ENCODE results near the gene CACNA1G. TPM values are rescaled to one million over a fixed set of nuclear protein-coding genes. Genes with fewer than 3 reads are reported as not detected.

CACNA1G gene
- total RNA-seq, 4 donors from 2014 or later = 0.15 to 0.94 (median 0.16) TPM; not detected in 1

DNA sequence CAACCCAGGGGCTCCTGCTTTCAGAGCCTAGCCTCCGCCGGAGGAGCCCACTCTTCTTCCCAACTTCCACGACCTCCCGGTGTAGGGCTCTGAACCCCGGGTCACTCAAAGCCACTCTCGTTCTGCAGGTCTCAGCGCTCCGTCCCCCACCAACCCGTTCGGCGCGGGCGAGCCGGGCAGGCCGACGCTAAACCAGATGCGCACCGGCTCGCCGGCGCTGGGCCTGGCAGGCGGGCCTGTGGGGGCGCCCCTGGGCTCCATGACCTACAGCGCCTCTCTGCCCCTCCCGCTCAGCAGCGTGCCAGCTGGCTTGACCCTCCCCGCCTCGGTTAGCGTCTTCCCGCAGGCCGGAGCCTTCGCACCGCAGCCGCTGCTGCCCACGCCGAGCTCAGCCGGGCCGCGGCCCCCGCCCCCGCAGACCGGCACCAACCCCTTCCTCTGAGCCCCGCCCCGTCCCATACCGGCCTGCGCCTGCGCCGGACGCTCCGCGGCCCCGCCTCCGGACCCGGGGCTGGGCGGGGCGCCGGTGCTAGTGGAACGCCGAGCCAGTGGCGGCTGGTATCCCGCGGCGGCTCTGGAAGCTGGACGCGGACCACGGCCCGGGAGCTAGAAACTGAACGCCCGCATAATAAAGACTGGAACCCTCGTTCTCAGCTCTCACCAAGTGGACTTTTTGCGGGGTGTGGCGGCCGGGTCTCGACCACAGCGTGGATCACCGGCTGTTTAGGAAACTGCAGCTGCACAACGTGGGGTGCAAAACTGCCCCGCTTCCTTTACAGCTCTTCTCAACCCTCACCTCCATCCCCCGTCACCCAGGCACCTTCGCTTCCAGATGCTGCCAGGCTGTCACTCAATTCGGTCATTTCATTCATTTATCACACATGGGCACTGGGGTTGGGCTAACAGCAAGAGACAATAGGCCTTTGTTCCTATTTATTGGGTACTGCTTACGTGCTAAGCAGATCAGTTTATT is 18.5 kb upstream of the CACNA1G start:
- Histone ChIP-seq H3K4me3 (peak overlapping the region; percentile 64 to 68), H3K27me3 (no peaks in the 10 kb centered on the region), H3K36me3 (no peaks in the 10 kb centered on the region), H3K9me3 (no peaks in the 10 kb centered on the region), H3K4me1 (peaks cover 0 to 32% (median 12%) of the 10 kb centered on the region in 3 donors), H3K27ac (peak overlapping the region in 3 of 4 donors; percentile 70 to 84 (median 72))
- 0 to 4% methylated on average over 3 to 5 of the region's 82 CpGs for WGBS, 2 donors (ENCODE audit: low coverage in 1 of 2)
- TF ChIP-seq, protein P1, sequence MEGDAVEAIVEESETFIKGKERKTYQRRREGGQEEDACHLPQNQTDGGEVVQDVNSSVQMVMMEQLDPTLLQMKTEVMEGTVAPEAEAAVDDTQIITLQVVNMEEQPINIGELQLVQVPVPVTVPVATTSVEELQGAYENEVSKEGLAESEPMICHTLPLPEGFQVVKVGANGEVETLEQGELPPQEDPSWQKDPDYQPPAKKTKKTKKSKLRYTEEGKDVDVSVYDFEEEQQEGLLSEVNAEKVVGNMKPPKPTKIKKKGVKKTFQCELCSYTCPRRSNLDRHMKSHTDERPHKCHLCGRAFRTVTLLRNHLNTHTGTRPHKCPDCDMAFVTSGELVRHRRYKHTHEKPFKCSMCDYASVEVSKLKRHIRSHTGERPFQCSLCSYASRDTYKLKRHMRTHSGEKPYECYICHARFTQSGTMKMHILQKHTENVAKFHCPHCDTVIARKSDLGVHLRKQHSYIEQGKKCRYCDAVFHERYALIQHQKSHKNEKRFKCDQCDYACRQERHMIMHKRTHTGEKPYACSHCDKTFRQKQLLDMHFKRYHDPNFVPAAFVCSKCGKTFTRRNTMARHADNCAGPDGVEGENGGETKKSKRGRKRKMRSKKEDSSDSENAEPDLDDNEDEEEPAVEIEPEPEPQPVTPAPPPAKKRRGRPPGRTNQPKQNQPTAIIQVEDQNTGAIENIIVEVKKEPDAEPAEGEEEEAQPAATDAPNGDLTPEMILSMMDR (IDR thresholded peaks at IDR 0.05) = peak in 2 of 4 experiments; percentile 10 to 35
- TF ChIP-seq POLR2A (IDR thresholded peaks at IDR 0.05) (peak; percentile 49 to 56), POLR2AphosphoS5 (IDR thresholded peaks at IDR 0.05) (peak; percentile 64), EP300 (IDR thresholded peaks at IDR 0.05) (no peak)
- ATAC-seq = peak; percentile 92

DNA sequence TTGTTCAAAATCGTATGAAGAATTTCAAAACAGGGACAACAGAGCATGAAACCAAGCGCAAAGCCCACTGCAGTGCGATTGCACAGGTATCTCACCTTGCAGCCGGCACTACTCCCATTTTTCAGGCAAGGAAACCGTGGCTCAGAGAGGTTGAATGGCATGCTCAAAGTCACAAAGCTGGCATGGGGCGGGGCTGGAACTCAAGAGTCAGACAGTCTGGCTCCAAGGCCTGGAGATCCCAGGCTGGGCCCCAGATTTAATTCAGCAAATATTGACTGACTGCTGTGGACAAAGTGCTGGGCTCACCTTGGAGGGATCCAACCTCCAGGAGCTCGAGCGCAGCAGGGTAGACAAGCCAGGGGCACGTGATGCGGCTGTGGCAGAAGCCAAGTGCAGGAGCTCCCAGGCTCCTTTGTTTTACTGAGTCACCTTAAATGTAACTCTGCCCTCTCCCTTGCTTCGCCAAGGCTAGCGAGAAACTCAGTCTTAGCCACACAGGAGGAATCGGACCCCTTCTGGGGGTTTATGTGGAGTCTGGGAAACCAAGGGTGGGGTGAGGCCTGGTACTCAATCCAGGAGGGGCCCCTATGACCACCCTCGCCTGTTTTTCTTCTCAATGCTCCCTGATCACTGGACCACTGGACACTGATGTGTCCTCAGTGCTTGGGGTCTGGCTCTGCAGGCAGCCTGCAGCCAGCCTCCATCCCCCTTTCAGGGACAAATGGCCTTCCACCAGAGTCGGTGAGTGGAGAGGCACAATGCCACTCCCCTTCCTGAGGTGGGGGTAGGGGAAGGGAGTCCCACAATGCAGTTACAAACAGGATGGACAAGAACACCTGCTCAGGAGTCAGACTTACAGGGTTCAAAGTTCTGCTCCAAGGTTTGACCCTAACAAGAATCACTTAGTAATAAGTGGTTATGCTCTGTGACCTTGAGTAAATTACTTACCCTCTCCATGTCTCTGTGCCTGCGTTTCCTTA is 17.4 kb upstream of the CACNA1G start:
- Histone ChIP-seq H3K4me1 (peaks cover 0 to 43% (median 20%) of the 10 kb centered on the region in 3 donors), H3K27me3 (no peaks in the 10 kb centered on the region), H3K4me3 (peak overlapping the region in 1 of 2 donors; percentile 68), H3K27ac (peak overlapping the region in 1 of 4 donors; percentile 84), H3K36me3 (no peaks in the 10 kb centered on the region), H3K9me3 (no peaks in the 10 kb centered on the region)
- WGBS, 2 donors (ENCODE audit: low coverage in 1 of 2) = 67 to 80% methylated on average over 2 to 5 of the region's 16 CpGs
- ATAC-seq = no peak
- no peak for TF ChIP-seq EP300 (IDR thresholded peaks at IDR 0.05)
- TF ChIP-seq POLR2AphosphoS5 (IDR thresholded peaks at IDR 0.05) = no peak
- TF ChIP-seq POLR2A (IDR thresholded peaks at IDR 0.05) = no peak
- TF ChIP-seq, protein P1 (IDR thresholded peaks at IDR 0.05) = no peak

DNA sequence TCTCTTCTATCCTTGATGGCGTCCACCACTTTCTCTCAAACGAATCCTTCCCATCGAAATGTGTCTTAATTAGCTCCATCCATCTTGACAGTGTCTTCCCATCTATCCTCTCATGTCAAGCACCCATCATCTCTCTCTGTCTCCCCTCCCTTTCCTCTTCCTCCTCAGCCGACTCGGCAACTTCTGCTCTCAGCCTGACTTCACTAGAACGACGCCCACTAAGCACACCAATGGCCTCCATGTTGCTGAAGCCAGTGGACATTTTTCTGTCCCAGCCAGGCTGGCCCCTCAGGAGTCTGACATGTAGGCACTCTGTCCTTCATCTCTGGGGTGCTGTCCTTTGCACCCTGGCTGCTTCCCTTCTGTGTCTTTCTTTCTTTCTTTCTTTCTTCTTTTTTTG is 16.0 kb upstream of the CACNA1G start:
- Histone ChIP-seq H3K4me3 (no peak overlapping the region), H3K9me3 (no peaks in the 10 kb centered on the region), H3K4me1 (peaks cover 0 to 48% (median 20%) of the 10 kb centered on the region in 3 donors), H3K27ac (no peak overlapping the region), H3K36me3 (peaks cover 0 to 13% of the 10 kb centered on the region in 2 donors), H3K27me3 (no peaks in the 10 kb centered on the region)
- WGBS, 2 donors (ENCODE audit: low coverage in 1 of 2) = 66 to 77% methylated on average over 7 of the region's 7 CpGs
- TF ChIP-seq POLR2AphosphoS5 (IDR thresholded peaks at IDR 0.05) (no peak), EP300 (IDR thresholded peaks at IDR 0.05) (no peak), POLR2A (IDR thresholded peaks at IDR 0.05) (no peak)
- TF ChIP-seq, protein P1 (IDR thresholded peaks at IDR 0.05) = no peak
- no peak for ATAC-seq

DNA sequence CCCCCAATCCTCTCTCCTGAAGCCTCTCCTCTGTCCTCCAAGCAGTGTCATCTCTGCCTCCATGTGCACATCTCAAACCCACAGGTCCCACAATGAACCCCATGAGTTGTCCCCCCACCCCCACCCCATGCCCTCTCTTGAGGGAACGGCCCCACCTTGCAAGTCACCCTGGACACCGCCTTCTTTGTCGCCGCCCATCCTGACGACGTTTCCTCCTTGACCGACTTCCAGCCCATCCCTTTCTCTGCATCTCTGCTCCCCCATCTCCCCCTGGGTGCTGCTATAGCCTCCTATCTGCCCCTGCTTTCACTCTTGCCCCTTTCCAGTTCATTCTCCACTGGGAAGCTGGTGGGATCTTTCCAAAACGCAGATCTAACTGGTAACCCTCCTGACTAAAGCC is 15.2 kb upstream of the CACNA1G start:
- no peak for ATAC-seq
- 64 to 100% methylated on average over 1 to 8 of the region's 8 CpGs for WGBS, 2 donors (ENCODE audit: low coverage in 1 of 2)

More for the DNA sequence above, 15.2 kb upstream of the CACNA1G start:
- no peaks in the 10 kb centered on the region for H3K27me3 ChIP-seq
- no peak overlapping the region for H3K27ac ChIP-seq
- no peaks in the 10 kb centered on the region for H3K9me3 ChIP-seq
- H3K36me3 ChIP-seq = peaks cover 0 to 21% of the 10 kb centered on the region in 2 donors
- H3K4me3 ChIP-seq = no peak overlapping the region
- no peak for TF ChIP-seq POLR2AphosphoS5 (IDR thresholded peaks at IDR 0.05)
- TF ChIP-seq POLR2A (IDR thresholded peaks at IDR 0.05) = no peak
- no peak for TF ChIP-seq EP300 (IDR thresholded peaks at IDR 0.05)
- TF ChIP-seq, protein P1 (IDR thresholded peaks at IDR 0.05) = no peak
- peaks cover 0 to 48% (median 20%) of the 10 kb centered on the region in 3 donors for H3K4me1 ChIP-seq

Measured in gastroesophageal sphincter (tissue), 4 donors.